NCI-H2107 treated with DMSO at 0.1 percent for 48 hours (cell line): Measurements from ENCODE around the gene MIEN1.
"Not testable (repeated sequence)": the region's sequence is repeated elsewhere in the genome, so short reads cannot be mapped to it uniquely, and the experiment has no call there.

ENCODE experiments used
- DNase-seq: peaks from one replicate; lab custom pipeline; 2025; ENCODE audit not compliant: unreplicated experiment; lab: John Stamatoyannopoulos, UW

The MIEN1 gene

GRCh38 chr17:39701012-39701783, 29.1 kb downstream of the MIEN1 start:
- DNase-seq: no peak

DNA sequence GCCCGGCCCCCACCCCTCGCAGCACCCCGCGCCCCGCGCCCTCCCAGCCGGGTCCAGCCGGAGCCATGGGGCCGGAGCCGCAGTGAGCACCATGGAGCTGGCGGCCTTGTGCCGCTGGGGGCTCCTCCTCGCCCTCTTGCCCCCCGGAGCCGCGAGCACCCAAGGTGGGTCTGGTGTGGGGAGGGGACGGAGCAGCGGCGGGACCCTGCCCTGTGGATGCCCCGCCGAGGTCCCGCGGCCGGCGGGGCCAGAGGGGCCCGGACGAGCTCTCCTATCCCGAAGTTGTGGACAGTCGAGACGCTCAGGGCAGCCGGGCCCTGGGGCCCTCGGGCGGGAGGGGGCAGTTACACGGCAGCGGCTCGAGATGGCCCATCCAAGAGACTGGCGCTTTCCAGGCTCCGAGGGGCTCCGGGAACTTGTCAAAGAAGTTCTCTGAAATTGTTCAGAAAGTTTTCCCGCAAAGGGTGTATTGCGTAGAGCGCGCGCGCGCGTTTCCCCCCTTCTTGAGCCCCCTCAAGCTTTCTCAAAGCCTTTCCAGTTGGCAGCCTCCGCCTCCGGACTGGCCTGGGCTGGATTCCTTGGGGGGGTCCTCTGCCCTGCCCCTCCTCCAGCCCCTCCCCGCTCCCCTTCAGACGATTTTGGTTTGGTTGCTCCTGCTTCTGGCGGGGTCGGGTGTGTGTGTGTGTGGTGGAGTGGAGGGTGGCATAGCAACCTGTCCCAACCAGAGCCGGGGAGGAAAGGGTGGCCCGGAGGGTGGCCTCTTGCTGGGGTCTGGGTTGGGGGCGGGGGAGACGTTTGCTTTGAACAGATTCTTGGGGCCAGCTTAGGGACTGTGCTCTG, 30.0 kb downstream of the MIEN1 start:
- no peak for DNase-seq

GRCh38 chr17:39699818-39700147, 30.5 kb downstream of the MIEN1 start, which contains the start of gene ERBB2:
TSS of gene ERBB2 (plus strand) at chr17:39700064. CDS start at chr17:39700239, 175 bp downstream.
- DNase-seq: no peak

GRCh38 chr17:39699157-39699817, 31.0 kb downstream of the MIEN1 start:
- DNase-seq: not testable (repeated sequence)

GRCh38 chr17:39697961-39698360, 32.4 kb downstream of the MIEN1 start:
- no peak for DNase-seq

- no peak for DNase-seq
Observed at GRCh38 chr17:39696731-39697130, 33.6 kb downstream of the MIEN1 start.

DNA sequence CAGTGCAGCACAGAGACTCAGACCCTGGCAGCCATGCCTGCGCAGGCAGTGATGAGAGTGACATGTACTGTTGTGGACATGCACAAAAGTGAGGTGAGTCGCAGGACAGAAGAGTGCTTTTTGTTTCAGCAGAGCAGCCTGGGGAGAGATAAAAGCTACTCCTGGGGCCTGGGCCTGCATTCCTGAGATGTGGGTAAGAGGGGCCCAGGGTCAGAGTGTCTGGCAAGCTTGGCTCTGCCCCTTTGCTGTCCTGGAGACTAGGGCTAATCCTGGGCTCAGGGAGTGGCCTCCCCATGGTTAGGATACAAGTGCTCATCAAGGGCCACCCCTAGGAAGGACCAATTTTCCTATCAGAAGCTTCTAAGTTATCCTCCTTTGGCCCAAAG, 35.2 kb downstream of the MIEN1 start:
- DNase-seq: no peak

GRCh38 chr17:39694593-39694992, 35.7 kb downstream of the MIEN1 start:
- no peak for DNase-seq

- DNase-seq: no peak
Observed at GRCh38 chr17:39688945-39689344, 41.4 kb downstream of the MIEN1 start.

- DNase-seq: no peak
Observed at GRCh38 chr17:39688475-39688835, 41.9 kb downstream of the MIEN1 start.

DNA sequence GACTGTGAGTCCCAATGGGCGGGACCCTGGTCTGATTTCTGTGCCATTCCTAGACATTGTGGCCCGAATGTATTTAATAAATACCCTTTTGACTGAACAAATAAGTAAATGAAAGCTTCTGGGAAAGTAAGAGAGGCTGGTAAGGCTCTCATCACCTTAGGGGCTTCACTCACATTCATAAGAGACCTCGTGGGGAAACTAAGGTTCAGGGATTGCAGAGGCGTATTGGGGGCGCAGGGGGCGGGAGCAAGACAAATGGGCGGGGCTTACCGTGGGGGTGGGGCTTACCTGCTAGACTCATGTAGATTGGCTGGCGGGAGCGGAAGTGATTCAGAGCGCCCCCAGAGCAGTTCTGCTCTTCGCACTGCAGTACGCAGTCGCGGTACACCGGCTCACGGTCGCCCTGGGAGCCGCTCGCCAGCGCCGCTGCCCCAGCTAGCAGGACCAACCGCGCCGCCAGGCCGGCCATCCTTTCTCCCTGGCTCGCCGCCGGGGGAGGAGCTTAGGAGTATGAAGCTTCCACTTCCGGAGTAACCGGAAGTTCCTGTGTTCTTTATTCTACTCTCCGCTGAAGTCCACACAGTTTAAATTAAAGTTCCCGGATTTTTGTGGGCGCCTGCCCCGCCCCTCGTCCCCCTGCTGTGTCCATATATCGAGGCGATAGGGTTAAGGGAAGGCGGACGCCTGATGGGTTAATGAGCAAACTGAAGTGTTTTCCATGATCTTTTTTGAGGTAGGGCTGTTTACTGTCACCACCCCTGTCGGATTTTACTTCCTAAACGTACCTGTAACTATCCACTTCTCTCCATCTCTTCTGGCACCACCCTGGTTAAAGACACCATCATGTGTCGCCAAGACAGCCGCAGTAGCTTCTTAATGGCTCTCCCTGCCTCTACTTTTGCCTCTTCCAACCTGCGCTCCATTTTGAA, 42.5 kb downstream of the MIEN1 start, which contains the start of gene PGAP3:
PGAP3 (minus strand) TSS at position 512 of the 929 bp plus-strand sequence; CDS start at position 469, 43 bp downstream.
- peak; percentile 92 for DNase-seq

DNA sequence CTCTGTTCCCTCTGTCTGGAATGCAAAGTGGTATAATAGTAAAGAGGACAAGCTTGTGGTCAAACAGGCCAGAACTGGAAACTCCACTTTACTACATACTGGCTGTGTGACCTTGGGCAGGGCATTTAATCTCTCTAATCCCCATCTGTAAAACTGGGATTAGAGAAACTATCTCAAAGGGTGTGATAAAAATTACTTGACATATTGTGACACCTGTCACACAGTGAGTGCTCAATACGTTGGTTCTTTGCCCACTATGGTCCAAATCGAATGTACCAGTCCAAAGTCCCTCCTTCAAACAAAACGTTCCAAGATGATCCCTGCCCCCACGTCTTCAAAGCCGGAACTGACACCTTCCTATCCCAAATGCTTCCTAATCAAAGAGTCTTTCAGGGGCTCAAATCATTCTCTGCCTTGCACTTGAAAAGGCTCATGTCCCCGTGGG, 43.2 kb downstream of the MIEN1 start:
- DNase-seq: no peak

GRCh38 chr17:39684369-39685192, 45.8 kb downstream of the MIEN1 start:
- DNase-seq: no peak

- no peak for DNase-seq
Observed at GRCh38 chr17:39683295-39683939, 46.9 kb downstream of the MIEN1 start.

DNA sequence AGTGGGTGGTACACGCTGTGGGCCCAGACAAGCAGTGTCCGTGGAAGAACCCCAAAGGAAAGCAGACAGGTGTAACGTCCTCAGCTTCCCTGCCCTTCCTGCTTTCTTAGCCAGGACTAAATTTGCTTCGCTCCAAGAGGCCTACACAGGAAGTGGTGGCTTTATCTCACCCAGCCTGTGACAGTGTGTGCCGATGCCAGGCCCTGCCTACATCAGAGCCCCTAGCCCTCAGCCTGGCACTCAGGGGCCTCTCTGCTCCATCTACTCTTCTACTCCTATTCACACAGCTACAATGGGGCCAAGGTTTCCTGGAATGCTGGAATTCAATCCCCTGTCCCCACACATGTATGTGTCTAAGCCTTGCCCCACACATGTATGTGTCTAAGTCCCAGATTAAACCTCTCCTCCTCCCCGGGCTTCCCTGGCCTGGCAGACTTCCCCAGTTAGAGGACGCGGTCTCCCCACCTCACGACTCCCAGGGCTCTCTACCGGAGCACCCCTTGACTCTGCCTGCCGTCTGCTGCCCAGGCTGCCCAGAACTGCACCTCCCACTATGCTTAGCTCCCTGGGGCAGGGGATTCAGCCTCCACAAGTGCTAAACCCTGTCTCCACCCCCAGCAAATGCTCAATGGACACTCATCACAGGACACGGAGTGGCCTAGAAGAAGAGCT, 50.7 kb downstream of the MIEN1 start:
- no peak for DNase-seq
